Body of pancreas (tissue), 4 donors: ENCODE data around the gene DNAJC1. TPM values are rescaled to one million over a fixed set of nuclear protein-coding genes. Genes with fewer than 3 reads are reported as not detected.

Experiments
- ATAC-seq: fragments of 150-250 bp; one replicate; pipeline ENCODE4 v1.9.1; 2016
- DNase-seq, 4 donors: peaks; one replicate each; pipeline ENCODE4 v3.0.0-alpha.2; 2019
- H3K27ac ChIP-seq, 4 donors: fragments of 200-600 bp; sonication (generic); 1 replicate in 3 of 4; 2 replicates in 1 of 4; pipeline versions ENCODE4 v1.5.1 to v1.6.1; 2016 to 2019; ENCODE audit warnings: mild to moderate bottlenecking in 1 of 4, mixed read lengths in 1 of 4, moderate library complexity in 1 of 4
- H3K27me3 ChIP-seq, 2 donors: fragments of 200-600 bp; sonication (generic); one replicate each; pipeline ENCODE4 v1.6.0; 2016; ENCODE audit warnings: mild to moderate bottlenecking in 1 of 2
- H3K36me3 ChIP-seq, 2 donors: fragments of 200-600 bp; sonication (generic); replicated peaks in 1 of 2; 2 replicates each; pipeline ENCODE4 v1.5.1; 2016; ENCODE audit warnings: low read depth in 2 of 2; ENCODE audit not compliant: insufficient read depth in 1 of 2
- H3K4me1 ChIP-seq: fragments of 200-600 bp; sonication (generic); one replicate; pipeline ENCODE4 v1.6.0; 2016
- H3K4me3 ChIP-seq, 2 donors: fragments of 200-600 bp; sonication (generic); 1 replicate in 1 of 2; 2 replicates in 1 of 2; pipeline ENCODE4 v1.5.1; 2016 to 2019
- H3K9me3 ChIP-seq, 3 donors: fragments of 200-600 bp; sonication (generic); 1 replicate in 2 of 3; 2 replicates in 1 of 3; pipeline ENCODE4 v1.5.1; 2016
- CTCF ChIP-seq, 7 experiments: fragments of 450-650 bp in 4 of 7; fragments of 200-600 bp in 3 of 7; sonication (generic) in 3 of 7; IDR thresholded peaks; one replicate each; pipeline ENCODE4 v1.5.1; 2016 to 2019; ENCODE audit warnings: antibody characterized with exemption in 7 of 7
- POLR2A ChIP-seq, 3 donors: fragments of 450-650 bp; IDR thresholded peaks; one replicate each; pipeline ENCODE4 v1.6.1; 2016; ENCODE audit warnings: antibody characterized with exemption in 3 of 3, mild to moderate bottlenecking in 2 of 3
- WGBS, 2 donors: methylation state at CpG; one replicate each; pipeline ENCODE4 v1.1.5; 2017; 5-methylcytosine and 5-hydroxymethylcytosine counted together
- intact Hi-C: fragments of 100-400 bp; cut with DNase I; formaldehyde crosslinking; loops from one replicate; pipeline ENCODE4 v1.15.1; 2023
- small RNA-seq: library from RNA; depleted of rRNA; stranded (forward); fragments of <200 nt; gene quantifications from one replicate; pipeline ENCODE3, GENCODE V24; 2016
- total RNA-seq, 2 donors: library from RNA; depleted of rRNA; stranded (reverse); fragments of >200 nt; gene quantifications; one replicate each; pipeline ENCODE4 v1.1.0, GENCODE V29; 2016

The DNAJC1 gene
- total RNA-seq, 2 donors from 2014 or later = 45.7 to 90.3 TPM

- TF ChIP-seq CTCF (IDR thresholded peaks at IDR 0.05) (no peak), POLR2A (IDR thresholded peaks at IDR 0.05) (no peak)
- ATAC-seq (no peak), DNase-seq (no peak)
- no peaks in the 10 kb centered on the region for H3K9me3 ChIP-seq
- H3K36me3 ChIP-seq = no peaks in the 10 kb centered on the region
- intact Hi-C loops = no loop called here
- no peaks in the 10 kb centered on the region for H3K4me1 ChIP-seq
- 91 to 98% methylated on average over 3 of the region's 3 CpGs for WGBS, 2 donors
- H3K27ac ChIP-seq = no peak overlapping the region
- no peak overlapping the region for H3K4me3 ChIP-seq
- H3K27me3 ChIP-seq = no peaks in the 10 kb centered on the region
These were observed 296.0 kb downstream of the DNAJC1 start for GRCh38 chr10:21707498-21707897.

Small RNA genes within 50 kb of the gene (small RNA-seq; reads per million reads assigned to genes)
- gene RN7SKP219 (not detected), gene RN7SKP37 (not detected)

Other genes starting within 250 kb of the DNAJC1 start
- gene EBLN1, start 214.3 kb upstream of the DNAJC1 start, total RNA-seq = not detected